CD4-positive, alpha-beta T cell treated with Interferon gamma for 1 hour (primary cell): ENCODE measurements around the gene PTCH2.

Source experiments
- DNase-seq: peaks from one replicate; pipeline ENCODE4 v3.0.0-alpha.2; 2020

PTCH2 gene

GRCh38 chr1:44776730-44777068 lies 66.4 kb downstream of the PTCH2 start:
- no peak for DNase-seq

- DNase-seq, result peak; percentile 48
These were observed 66.9 kb downstream of the PTCH2 start for GRCh38 chr1:44775930-44776729.

- peak; percentile 87 for DNase-seq
These were observed 67.7 kb downstream of the PTCH2 start, which contains the start of gene RPS8 for GRCh38 chr1:44775078-44775929. RPS8 (plus strand) TSS chr1:44775540; CDS start chr1:44775597, 57 bp downstream.
